HG03064 (cell line): ENCODE measurements around the gene CROCC.
"Not testable (repeated sequence)": the region's sequence is repeated elsewhere in the genome, so short reads cannot be mapped to it uniquely, and the experiment has no call there.

ENCODE experiments used
- ATAC-seq: cut with Tn5 transposase; IDR thresholded peaks from one replicate; pipeline ENCODE4 v1.9.1; 2021; ENCODE audit warnings: low read depth; ENCODE audit not compliant: unreplicated experiment

The CROCC gene

DNA sequence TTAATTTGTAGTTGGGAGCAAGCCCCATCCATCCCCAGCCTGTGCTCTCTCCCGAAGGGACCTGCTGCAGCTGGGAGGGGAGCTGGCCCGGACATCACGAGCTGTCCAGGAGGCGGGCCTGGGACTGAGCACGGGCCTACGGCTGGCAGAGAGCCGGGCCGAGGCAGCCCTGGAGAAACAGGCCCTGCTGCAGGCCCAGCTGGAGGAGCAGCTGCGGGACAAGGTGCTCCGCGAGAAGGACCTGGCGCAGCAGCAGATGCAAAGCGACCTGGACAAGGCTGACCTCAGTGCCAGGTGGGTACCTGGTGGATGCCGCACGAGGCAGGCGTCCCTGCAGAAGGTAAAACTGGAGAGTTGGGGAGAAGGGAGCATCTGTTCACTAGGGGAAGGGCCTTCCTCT is 14.8 kb downstream of the CROCC start:
- ATAC-seq = not testable (repeated sequence)

DNA sequence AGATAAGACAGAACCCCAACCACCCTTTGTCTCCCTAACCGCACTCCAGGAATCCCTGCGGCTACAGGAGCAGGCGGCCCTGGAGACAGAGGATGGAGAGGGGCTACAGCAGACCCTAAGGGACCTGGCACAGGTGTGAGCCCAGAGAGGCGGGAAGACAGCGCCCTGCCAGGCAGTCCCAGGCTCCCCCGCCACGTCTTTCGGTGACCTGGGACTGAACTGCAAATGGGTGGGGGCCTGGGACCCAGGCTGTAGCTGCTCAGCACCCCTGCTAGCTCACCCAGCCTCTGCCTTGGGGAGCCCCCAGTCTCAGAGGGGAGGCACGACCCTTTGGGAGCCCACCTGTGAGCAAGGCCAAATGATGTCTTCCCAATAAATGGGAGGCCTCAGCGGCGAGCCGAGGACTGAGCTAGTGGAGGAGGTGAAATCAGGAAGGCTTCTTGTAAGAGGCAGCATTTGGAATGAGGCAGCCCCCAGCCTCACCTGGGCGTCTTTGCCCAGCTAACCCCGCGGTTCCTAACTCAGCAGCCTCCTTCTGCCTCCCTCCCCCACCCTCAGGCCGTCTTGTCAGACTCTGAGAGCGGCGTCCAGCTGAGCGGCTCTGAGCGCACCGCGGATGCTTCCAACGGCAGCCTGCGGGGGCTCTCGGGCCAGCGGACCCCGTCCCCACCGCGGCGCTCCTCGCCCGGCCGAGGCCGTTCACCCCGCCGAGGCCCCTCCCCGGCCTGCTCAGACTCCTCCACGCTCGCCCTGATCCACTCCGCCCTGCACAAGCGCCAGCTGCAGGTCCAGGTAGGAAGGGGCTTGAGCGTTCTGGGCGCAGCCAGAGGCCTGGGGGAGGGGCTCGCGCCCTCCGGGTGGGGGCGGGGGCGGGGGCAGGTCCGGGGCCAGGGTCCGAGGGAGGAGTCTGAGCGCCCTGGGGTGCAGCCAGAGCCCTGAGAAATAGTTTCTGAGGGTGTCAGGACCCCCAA is 16.9 kb downstream of the CROCC start:
- no peak for ATAC-seq

DNA sequence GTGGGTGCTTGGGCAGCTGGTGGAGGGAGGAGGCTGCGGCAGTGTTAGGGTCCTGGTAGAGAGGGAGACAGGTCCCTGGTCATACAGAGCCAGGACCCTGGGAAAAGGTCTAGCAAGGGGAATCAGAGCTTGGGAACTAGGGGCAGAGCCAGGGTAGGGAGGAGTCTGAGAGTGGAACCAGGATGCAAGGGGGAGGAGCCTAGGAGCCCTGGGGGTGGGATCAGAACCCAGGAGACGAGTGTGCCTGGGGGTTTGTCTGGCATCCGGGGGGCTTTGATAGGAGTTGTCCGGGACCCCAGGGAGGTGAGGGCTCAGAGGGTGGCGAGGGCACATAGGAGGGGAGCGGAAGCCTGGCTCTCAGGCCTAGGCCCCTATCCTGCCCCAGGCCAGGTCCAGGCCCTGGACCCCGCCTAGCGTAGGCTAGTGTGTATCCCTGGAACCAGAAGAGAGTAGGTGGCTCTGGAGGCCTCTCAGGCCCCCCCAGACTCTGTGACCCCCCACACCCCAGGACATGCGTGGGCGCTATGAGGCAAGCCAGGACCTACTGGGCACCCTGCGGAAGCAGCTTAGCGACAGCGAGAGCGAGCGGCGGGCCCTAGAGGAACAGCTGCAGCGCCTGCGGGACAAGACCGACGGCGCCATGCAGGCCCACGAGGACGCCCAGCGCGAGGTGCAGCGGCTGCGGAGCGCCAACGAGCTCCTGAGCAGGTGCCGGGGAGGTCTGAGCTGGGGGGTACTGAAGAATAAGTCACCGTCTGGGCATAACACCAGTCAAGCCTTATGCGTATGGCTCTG is 17.9 kb downstream of the CROCC start:
- not testable (repeated sequence) for ATAC-seq

DNA sequence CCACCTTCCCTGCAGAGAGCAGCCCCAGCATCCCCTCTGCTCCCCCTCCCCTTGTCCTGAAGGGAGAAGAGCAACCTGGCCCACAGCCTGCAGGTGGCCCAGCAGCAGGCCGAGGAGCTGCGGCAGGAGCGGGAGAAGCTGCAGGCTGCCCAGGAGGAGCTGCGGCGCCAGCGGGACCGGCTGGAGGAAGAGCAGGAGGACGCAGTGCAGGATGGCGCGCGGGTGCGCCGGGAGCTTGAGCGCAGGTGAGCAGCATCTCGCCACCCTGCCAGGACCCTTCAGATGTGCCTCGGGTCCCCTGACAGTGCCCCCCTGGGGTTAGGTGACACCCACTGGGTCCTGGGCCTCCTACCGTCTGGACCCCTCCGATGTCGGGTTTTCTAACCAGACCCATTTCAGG is 22.3 kb downstream of the CROCC start:
- ATAC-seq = no peak

DNA sequence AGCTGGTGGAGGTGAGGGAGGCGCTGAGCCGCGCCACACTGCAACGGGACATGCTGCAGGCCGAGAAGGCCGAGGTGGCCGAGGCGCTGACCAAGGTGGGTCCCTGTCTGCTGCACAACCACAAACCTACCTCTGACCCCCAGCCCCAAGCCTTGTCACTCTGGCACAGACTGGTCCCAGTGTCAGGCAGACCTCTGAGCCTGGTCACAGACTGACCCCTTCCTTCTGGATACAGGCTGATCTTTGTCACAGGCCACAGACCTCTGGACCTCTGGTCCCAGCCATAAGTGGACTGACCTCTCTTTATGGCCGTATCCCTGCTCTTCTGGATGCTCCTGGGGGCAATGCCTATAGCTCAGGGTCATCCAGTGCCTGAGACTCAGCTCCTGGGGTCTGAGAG is 23.8 kb downstream of the CROCC start:
- ATAC-seq = not testable (repeated sequence)

DNA sequence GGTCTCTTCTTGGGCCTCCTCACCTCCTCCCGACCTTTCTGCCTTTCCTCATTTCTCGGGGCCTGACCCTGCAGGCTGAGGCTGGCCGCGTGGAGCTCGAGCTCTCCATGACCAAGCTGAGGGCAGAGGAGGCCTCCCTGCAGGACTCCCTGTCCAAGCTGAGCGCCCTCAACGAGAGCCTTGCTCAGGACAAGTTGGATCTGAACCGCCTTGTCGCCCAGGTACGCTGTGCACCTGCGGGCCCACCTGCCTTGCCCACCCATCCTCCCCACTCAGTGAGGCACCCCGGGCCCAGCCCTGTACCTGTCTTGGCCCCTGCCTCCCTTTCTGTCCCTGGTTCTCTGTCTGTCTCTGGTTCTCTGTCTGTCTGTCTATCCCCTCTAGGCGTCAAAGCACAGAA is 24.5 kb downstream of the CROCC start:
- ATAC-seq = not testable (repeated sequence)

DNA sequence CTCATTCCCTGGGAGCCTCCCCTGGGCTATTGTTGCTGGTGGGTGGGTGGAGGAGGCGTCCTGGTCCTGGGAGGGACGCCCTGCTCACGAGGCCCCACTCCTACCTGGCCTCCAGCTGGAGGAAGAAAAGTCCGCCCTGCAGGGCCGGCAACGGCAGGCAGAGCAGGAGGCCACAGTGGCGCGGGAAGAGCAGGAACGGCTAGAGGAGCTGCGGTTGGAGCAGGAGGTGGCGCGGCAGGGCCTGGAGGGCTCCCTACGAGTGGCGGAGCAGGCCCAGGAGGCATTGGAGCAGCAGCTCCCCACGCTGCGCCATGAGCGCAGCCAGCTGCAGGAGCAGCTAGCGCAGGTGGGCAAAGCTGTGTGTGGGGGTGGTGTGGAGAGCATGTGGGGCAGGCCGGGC is 24.9 kb downstream of the CROCC start:
- ATAC-seq = no peak

DNA sequence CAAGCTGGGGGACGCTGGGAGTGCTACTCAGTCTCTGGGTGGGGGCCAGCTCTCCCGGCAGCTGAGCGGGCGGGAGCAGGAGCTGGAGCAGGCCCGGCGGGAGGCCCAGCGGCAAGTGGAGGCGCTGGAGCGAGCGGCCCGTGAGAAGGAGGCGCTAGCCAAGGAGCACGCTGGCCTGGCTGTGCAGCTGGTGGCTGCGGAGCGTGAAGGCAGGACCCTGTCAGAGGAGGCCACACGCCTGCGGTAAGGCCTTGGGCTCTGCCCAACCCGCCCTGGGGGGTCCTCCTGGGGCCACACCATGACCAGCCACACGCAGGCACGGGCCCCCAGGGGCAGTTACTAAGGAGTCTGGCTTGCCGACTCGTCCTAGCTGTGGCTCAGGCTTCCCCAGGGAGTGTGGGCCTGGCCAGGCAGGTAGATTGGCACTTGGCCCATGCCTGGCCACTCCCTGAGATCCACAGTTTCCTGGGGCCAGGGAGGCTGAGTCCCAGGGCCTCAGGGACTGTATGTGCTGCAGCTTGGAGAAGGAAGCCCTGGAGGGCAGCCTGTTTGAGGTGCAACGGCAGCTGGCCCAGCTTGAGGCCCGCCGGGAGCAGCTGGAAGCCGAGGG is 26.7 kb downstream of the CROCC start:
- ATAC-seq = not testable (repeated sequence)

DNA sequence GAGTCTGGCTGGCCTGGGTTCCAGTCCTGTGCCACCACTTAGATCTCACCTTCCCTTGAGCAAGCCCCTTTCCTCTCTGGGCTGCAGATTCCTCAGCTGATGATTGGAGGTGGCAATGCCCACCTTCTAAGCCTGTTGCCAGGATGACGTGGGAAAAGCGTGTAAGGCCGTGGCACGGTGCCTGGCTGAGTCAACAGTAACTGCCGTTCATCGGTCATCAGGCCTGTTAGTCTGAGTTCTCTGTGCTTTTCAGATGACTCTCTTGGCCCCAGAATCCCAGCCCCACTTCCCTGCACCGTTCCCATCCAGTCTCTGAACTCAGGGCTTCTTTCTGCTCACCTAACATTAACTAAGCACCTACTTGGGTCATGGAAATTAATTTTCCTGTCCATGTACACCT is 27.3 kb downstream of the CROCC start:
- not testable (repeated sequence) for ATAC-seq

DNA sequence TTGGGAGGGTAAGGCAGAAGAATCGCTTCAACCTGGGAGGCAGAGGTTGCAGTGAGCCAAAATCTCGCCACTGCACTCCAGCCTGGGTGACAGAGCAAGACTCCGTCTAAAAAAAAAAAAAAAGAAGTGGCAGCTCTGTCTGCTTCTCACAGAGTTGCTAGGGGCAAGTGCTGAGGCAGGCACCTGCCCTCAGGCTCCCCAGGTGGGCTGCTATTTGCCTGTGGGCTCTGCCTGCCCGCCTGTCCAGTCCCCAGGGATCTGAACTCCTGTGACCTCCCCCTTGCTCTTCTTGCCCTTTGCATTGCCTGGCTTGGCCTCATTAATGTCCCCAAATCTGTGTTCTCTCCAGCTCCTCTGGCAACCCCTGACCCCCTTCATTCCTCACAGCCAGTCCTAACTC is 30.6 kb downstream of the CROCC start:
- ATAC-seq = not testable (repeated sequence)

DNA sequence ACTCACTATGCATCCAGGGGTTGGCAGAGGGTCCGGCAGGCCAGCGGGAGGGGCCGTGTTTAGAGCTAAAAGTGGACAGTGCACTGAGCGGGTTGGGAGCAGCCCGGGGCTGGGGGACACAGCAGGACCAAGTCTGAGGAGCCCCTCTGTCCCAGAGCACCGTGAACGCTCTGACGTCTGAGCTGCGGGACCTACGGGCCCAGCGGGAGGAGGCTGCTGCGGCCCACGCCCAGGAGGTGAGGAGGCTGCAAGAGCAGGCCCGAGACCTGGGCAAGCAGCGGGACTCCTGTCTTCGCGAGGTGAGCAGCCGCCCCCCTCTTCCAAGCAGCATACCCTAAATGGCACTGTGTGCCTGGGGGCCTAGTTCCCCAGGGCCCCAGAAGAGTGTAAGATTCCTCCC is 32.8 kb downstream of the CROCC start:
- ATAC-seq = no peak

DNA sequence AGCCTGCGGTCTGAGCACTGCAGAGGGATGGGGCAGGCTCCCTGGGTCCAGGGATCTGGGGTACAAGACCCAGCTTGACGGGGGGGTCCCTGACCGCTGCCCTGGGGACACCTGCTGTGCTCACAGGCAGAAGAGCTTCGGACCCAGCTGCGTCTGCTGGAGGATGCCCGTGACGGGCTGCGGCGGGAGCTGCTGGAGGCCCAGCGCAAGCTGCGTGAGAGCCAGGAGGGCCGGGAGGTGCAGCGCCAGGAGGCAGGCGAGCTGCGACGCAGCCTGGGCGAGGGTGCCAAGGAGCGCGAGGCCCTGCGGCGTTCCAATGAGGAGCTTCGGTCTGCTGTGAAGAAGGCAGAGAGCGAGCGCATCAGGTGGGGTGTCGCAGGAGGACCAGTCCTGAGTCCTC is 33.5 kb downstream of the CROCC start:
- no peak for ATAC-seq

DNA sequence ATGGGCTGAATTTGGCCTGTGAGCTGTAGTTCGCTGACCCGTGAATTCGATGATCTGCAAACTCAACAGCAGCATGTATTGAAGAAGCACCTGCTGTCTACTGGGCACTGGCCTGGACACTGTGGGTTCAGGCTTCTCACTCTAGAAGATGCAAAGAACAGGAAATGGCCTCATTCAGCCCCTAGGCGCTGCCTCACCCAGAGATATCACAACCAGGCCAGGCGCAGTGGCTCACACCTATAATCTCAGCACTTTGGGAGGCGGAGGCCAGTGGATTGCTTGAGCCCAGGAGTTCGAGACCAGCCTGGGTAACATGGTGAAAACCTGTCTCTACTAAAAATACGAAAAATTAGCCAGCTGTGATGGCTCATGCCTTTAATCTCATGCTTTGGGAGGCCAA is 35.0 kb downstream of the CROCC start:
- ATAC-seq = no peak

DNA sequence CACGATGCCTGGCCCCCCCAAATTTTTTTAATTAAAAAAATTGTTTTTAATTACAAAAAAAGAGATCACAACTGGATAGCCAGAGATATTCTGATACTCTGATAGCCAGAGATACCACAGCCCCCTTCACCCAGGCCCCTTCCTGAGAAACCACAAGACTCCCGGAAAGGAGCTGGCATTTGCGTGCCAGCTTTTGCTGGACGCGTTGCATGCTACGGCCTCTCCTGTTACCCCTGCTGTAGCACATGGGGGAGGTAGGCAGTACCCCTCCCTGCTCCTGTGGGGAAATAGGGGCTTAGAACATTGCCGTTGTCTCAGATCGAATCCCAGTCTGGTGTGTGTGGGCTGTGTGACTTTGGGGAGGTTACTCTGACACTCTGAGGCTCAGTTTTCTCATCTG is 36.0 kb downstream of the CROCC start:
- no peak for ATAC-seq

DNA sequence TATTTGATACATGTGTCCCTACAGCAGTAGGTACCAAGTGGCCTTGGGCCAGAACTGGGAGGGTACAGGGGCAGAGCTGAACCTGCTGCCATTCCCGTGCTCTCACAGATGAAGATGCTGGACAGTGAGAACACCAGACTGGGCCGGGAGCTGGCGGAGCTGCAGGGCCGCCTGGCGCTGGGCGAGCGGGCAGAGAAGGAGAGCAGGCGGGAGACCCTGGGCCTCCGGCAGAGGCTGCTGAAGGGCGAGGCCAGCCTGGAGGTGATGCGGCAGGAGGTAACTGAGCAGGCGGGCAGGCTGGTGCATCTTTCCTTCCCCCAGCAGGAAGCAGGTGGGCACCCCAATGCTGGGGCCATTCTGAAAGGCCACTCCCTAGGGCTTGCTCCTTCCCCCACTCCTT is 36.7 kb downstream of the CROCC start:
- no peak for ATAC-seq

DNA sequence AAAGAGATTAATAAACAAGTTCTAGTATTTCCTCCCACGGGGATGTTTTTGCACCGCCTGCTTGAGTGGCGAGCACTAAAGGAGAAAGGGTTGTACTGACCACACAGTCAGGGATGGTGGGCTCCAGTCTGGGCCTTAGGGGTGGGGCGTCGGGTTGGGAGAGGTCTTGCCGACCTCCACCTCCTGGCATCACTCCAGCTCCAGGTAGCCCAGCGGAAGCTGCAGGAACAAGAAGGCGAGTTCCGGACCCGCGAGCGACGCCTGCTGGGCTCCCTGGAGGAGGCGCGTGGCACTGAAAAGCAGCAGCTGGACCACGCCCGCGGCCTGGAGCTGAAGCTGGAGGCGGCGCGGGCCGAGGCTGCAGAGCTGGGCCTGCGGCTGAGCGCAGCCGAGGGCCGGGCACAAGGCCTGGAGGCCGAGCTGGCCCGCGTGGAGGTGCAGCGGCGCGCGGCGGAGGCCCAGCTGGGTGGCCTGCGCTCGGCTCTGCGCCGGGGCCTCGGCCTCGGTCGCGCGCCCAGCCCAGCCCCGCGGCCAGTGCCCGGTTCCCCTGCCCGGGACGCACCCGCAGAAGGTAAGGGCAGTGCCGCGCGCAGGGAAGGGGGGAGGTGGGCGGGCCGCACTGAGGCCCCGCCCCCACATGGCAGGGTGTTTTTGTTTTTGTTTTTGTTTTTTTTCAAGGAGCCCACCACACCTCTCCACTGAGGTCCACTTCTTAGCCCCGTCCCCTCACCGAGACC is 39.0 kb downstream of the CROCC start:
- ATAC-seq = no peak

DNA sequence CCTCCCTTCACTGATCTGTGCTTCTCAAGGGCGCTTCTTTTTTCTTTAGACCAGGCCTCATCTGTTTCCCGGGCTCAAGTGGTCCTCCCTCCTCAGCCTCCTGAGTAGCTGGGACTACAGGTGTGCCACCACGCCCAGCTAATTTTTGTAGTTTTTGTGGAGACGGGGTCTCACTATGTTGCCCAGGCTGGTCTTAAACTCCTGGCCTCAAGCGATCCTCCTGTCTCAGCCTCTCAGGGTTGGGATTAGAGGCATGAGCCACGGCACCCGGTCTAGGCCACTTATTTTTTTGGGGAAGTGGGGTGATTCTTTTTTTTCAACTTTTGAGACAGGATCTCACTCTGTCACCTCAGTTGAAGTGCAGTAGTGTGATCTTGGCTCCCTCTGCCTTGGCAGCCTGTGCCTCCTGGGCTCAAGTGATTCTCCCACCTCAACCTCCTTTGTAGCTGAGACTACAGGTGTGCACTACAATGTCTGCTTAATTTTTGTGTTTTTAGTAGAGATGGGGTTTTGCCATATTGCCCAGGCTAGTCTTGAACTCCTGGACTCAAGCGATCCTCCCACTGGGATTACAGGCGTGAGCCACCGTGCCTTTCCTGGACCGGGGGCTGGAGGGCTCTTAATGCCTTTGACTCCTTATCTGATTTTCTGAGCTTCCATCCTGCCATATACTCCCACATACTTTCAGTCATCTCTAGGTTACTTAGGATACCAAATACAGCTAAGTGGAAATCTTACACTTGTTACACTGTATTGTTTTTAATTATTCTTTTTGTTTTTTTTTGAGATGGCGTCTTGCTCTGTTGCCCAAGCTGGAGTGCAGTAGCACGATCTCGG is 39.8 kb downstream of the CROCC start:
- no peak for ATAC-seq

DNA sequence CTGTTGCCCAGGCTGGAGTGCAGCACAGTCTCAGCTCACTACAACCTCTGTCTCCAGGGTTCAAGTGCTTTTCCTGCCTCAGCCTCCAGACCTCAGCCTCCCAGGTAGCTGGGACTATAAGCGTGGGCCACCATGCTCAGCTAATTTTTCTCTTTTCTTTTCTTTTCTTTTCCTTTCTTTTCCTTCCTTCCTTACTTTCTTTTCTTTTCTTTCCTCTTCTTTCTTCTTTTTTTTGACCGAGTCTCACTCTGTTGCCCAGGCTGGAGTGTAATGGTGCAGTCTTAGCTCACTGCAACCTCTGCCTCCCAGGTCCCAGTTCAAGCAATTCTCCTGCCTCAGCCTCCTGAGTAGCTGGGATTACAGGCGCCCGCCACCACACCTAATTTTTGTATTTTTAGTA is 42.4 kb downstream of the CROCC start:
- ATAC-seq = not testable (repeated sequence)

DNA sequence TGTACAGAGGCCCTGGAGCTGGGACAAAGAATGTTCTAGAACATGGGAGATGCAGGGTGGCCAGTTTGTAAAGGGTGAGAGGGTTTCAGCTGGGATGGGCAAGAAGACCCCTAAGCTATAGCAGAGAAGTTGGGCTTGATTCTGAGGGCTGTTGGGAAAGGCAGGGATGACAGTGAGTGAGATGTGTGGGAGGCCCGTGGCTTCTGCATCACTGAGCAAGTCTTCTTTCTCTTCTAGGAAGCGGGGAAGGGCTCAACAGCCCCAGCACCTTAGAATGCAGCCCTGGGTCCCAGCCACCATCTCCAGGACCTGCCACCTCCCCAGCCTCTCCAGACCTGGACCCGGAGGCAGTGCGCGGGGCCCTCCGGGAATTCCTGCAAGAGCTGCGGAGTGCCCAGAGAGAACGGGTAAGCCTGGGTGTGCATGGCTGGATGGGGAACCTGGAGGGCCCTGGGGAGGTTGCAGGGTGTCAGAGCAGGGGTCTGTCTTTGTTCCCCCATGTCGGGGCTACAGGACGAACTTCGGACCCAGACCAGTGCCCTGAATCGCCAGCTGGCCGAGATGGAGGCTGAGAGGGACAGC is 43.8 kb downstream of the CROCC start:
- no peak for ATAC-seq
